ENCODE measurements around the gene SOX8.

SOX8 gene

GRCh38 chr16:1001096-1001495, 19.5 kb downstream of the SOX8 start:
- no peak overlapping the region for H3K9ac ChIP-seq (ENCODE audit: low read depth, low read length)
- no peaks in the 10 kb centered on the region for H3K36me3 ChIP-seq (ENCODE audit: insufficient read depth, low read depth, low read length)
- H3K4me1 ChIP-seq (ENCODE audit: insufficient read depth, low read length) = 0 out of 2 replicates have a peak, but pooled peaks cover 4% of the 10 kb centered on the region
- peaks cover 18% of the 10 kb centered on the region for H3K27me3 ChIP-seq (ENCODE audit: insufficient read depth, low read length)
- H3K9me3 ChIP-seq (ENCODE audit: insufficient read depth, low read depth, low read length) = no peaks in the 10 kb centered on the region
- no peak overlapping the region for H3K27ac ChIP-seq (ENCODE audit: low read length)
- H3K4me3 ChIP-seq (ENCODE audit: low read length) = no peak overlapping the region

DNA sequence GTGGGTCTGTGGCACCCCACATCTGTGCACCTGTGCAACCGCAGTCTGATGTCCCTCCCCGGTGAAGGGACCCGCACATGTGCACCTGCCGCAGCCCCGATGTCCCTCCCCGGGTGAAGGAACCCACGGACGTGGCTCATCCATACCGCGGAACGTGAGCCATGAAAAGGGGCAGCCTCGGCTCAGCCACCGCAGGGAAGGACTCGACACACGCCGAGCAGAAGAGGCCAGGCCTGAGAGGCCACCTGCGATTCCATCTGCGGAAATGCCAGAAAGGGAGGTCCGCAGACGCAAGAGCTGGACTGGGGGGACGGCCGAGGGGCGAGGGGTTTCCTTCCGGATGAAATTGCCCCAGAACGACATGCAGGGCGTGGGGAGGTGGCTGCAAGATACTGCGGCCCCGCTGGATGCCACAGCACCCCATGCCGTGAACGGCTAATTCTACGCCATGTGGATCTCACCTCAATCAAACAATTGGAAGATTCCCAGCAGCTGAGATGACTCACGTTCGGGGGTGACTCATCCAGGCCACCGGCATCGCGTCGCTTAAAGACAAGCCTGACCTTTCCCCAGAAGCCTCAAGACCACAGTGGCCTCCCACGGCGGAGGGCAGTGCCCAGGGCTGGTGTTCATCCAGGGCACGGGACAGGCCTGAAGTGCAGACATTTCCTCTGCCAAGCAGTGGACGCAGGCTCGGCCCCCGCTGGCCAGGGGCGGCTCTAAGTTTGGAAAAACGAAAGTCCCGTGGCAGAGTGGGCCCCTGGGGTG, 21.0 kb downstream of the SOX8 start:
- H3K27ac ChIP-seq (ENCODE audit: low read length) = no peak overlapping the region

GRCh38 chr16:1003391-1004347, 22.1 kb downstream of the SOX8 start:
- no peaks in the 10 kb centered on the region for H3K9me3 ChIP-seq (ENCODE audit: insufficient read depth, low read depth, low read length)
- H3K36me3 ChIP-seq (ENCODE audit: insufficient read depth, low read depth, low read length) = no peaks in the 10 kb centered on the region
- H3K27ac ChIP-seq (ENCODE audit: low read length) = no peak overlapping the region
- H3K4me3 ChIP-seq (ENCODE audit: low read length) = no peak overlapping the region
- H3K27me3 ChIP-seq (ENCODE audit: insufficient read depth, low read length) = no peaks in the 10 kb centered on the region
- H3K9ac ChIP-seq (ENCODE audit: low read depth, low read length) = no peak overlapping the region
- H3K4me1 ChIP-seq (ENCODE audit: insufficient read depth, low read length) = no peaks in the 10 kb centered on the region

More for the DNA sequence above, 21.0 kb downstream of the SOX8 start:
- H3K4me1 ChIP-seq (ENCODE audit: insufficient read depth, low read length) = no peaks in the 10 kb centered on the region
- H3K9me3 ChIP-seq (ENCODE audit: insufficient read depth, low read depth, low read length) = no peaks in the 10 kb centered on the region
- no peak overlapping the region for H3K9ac ChIP-seq (ENCODE audit: low read depth, low read length)
- no peaks in the 10 kb centered on the region for H3K36me3 ChIP-seq (ENCODE audit: insufficient read depth, low read depth, low read length)
- no peak overlapping the region for H3K4me3 ChIP-seq (ENCODE audit: low read length)
- H3K27me3 ChIP-seq (ENCODE audit: insufficient read depth, low read length) = peaks cover 7% of the 10 kb centered on the region; the same call in 1 of the 2 replicates

DNA sequence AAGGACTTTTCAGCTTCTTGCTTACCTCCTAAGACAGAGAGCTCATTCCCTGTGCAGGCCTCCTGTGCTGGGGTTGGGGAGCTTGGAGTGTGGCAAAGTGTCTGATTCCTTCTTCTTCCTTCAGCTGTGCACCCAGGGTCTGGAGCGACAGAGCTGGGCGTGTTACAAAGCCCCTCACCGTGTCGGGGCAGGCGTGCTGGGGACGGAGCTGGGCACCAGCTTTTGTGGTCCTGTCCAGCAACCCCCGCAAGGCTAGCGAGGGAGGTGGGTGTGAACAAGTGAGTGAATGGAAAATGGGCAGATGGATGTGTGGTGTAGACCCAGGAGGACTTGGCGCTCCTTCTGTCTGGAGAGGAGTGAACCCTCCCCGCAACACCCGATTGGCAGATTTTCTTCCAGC, 23.7 kb downstream of the SOX8 start:
- Histone ChIP-seq H3K27ac (ENCODE audit: low read length) (no peak overlapping the region), H3K4me3 (ENCODE audit: low read length) (no peak overlapping the region), H3K36me3 (ENCODE audit: insufficient read depth, low read depth, low read length) (no peaks in the 10 kb centered on the region), H3K4me1 (ENCODE audit: insufficient read depth, low read length) (no peaks in the 10 kb centered on the region), H3K27me3 (ENCODE audit: insufficient read depth, low read length) (no peaks in the 10 kb centered on the region), H3K9me3 (ENCODE audit: insufficient read depth, low read depth, low read length) (no peaks in the 10 kb centered on the region), H3K9ac (ENCODE audit: low read depth, low read length) (no peak overlapping the region)

DNA sequence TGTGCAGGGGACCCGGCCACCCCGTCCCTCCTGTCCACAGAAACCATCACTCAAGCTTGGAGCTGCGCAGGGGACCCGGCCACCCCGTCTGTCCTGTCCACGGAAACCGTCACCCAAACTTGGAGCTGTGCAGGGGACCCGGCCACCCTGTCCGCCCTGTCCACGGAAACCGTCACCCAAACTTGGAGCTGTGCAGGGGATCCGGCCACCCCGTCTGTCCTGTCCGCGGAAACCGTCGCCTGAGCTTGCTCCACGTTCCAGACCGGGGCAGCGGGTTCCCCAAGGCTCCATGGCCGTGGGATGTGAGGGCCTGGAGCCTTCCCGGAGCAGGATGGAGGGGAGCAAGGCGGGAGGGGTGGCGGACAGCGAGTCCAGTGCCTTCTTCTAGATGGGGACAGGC, 25.2 kb downstream of the SOX8 start:
- no peaks in the 10 kb centered on the region for H3K36me3 ChIP-seq (ENCODE audit: insufficient read depth, low read depth, low read length)
- H3K4me1 ChIP-seq (ENCODE audit: insufficient read depth, low read length) = no peaks in the 10 kb centered on the region
- no peak overlapping the region for H3K9ac ChIP-seq (ENCODE audit: low read depth, low read length)
- H3K27ac ChIP-seq (ENCODE audit: low read length) = no peak overlapping the region
- no peaks in the 10 kb centered on the region for H3K9me3 ChIP-seq (ENCODE audit: insufficient read depth, low read depth, low read length)
- no peaks in the 10 kb centered on the region for H3K27me3 ChIP-seq (ENCODE audit: insufficient read depth, low read length)
- no peak overlapping the region for H3K4me3 ChIP-seq (ENCODE audit: low read length)

- Histone ChIP-seq H3K27ac (ENCODE audit: low read length) (no peak overlapping the region), H3K27me3 (ENCODE audit: insufficient read depth, low read length) (no peaks in the 10 kb centered on the region)
These were observed 25.8 kb downstream of the SOX8 start for GRCh38 chr16:1007284-1007850.

GRCh38 chr16:1008085-1008484, 26.5 kb downstream of the SOX8 start:
- H3K4me1 ChIP-seq (ENCODE audit: insufficient read depth, low read length) = no peaks in the 10 kb centered on the region
- H3K9ac ChIP-seq (ENCODE audit: low read depth, low read length) = no peak overlapping the region
- H3K9me3 ChIP-seq (ENCODE audit: insufficient read depth, low read depth, low read length) = no peaks in the 10 kb centered on the region
- no peaks in the 10 kb centered on the region for H3K27me3 ChIP-seq (ENCODE audit: insufficient read depth, low read length)
- H3K27ac ChIP-seq (ENCODE audit: low read length) = no peak overlapping the region
- H3K36me3 ChIP-seq (ENCODE audit: insufficient read depth, low read depth, low read length) = no peaks in the 10 kb centered on the region
- H3K4me3 ChIP-seq (ENCODE audit: low read length) = no peak overlapping the region

More at GRCh38 chr16:1007284-1007850, 25.8 kb downstream of the SOX8 start:
- Histone ChIP-seq H3K9me3 (ENCODE audit: insufficient read depth, low read depth, low read length) (no peaks in the 10 kb centered on the region), H3K36me3 (ENCODE audit: insufficient read depth, low read depth, low read length) (no peaks in the 10 kb centered on the region), H3K9ac (ENCODE audit: low read depth, low read length) (no peak overlapping the region), H3K4me3 (ENCODE audit: low read length) (no peak overlapping the region), H3K4me1 (ENCODE audit: insufficient read depth, low read length) (no peaks in the 10 kb centered on the region)

GRCh38 chr16:1009358-1010150, 28.0 kb downstream of the SOX8 start:
- Histone ChIP-seq H3K27me3 (ENCODE audit: insufficient read depth, low read length) (no peaks in the 10 kb centered on the region), H3K36me3 (ENCODE audit: insufficient read depth, low read depth, low read length) (no peaks in the 10 kb centered on the region), H3K9ac (ENCODE audit: low read depth, low read length) (no peak overlapping the region), H3K4me1 (ENCODE audit: insufficient read depth, low read length) (no peaks in the 10 kb centered on the region), H3K27ac (ENCODE audit: low read length) (no peak overlapping the region), H3K9me3 (ENCODE audit: insufficient read depth, low read depth, low read length) (no peaks in the 10 kb centered on the region), H3K4me3 (ENCODE audit: low read length) (no peak overlapping the region)

DNA sequence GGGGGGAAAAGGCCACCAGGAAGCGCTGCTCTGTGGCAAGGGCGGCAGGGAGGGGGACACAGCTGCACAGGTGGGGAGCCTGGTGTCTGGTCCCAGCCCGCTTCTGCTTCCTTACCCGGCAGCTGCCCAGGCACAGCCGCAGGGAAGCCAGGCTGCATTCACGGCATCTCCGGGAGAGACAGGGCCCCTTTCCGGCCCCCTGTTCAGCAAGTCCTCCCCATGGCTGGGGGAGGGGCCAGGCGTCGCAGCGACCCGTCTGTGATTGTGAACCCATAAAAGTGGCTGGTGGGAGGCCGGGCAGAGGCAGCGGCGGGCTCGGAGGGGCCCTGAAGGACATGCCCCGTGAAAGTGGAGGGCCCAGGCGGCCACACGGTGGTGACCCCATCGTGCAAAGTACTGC, 28.7 kb downstream of the SOX8 start:
- no peaks in the 10 kb centered on the region for H3K27me3 ChIP-seq (ENCODE audit: insufficient read depth, low read length)
- no peaks in the 10 kb centered on the region for H3K9me3 ChIP-seq (ENCODE audit: insufficient read depth, low read depth, low read length)
- H3K9ac ChIP-seq (ENCODE audit: low read depth, low read length) = no peak overlapping the region
- H3K4me1 ChIP-seq (ENCODE audit: insufficient read depth, low read length) = no peaks in the 10 kb centered on the region
- H3K4me3 ChIP-seq (ENCODE audit: low read length) = no peak overlapping the region
- no peak overlapping the region for H3K27ac ChIP-seq (ENCODE audit: low read length)
- H3K36me3 ChIP-seq (ENCODE audit: insufficient read depth, low read depth, low read length) = no peaks in the 10 kb centered on the region

GRCh38 chr16:1010815-1011214, 29.2 kb downstream of the SOX8 start:
- no peaks in the 10 kb centered on the region for H3K27me3 ChIP-seq (ENCODE audit: insufficient read depth, low read length)
- no peak overlapping the region for H3K4me3 ChIP-seq (ENCODE audit: low read length)
- no peaks in the 10 kb centered on the region for H3K9me3 ChIP-seq (ENCODE audit: insufficient read depth, low read depth, low read length)
- no peaks in the 10 kb centered on the region for H3K4me1 ChIP-seq (ENCODE audit: insufficient read depth, low read length)
- no peaks in the 10 kb centered on the region for H3K36me3 ChIP-seq (ENCODE audit: insufficient read depth, low read depth, low read length)
- H3K9ac ChIP-seq (ENCODE audit: low read depth, low read length) = no peak overlapping the region
- H3K27ac ChIP-seq (ENCODE audit: low read length) = no peak overlapping the region

Data from iPS-20b (cell line).